AG09309 (cell line): ENCODE results near the gene SEC63.

Experiments
- DNase-seq: peaks from one replicate; pipeline ENCODE4 v3.0.0-alpha.2; 2010; ENCODE audit warnings: low read depth
- H3K4me3 ChIP-seq: 2 replicates; pipeline ENCODE4 v1.5.1; 2011; ENCODE audit warnings: mild to moderate bottlenecking, low read depth, low read length, moderate library complexity; ENCODE audit not compliant: control insufficient read depth
- CTCF ChIP-seq: IDR thresholded peaks from 2 replicates; pipeline ENCODE4 v1.5.1; 2011; ENCODE audit warnings: mild to moderate bottlenecking, low read depth, low read length, inconsistent platforms; ENCODE audit not compliant: insufficient read depth, control insufficient read depth; ENCODE audit errors: missing control alignments

Gene SEC63

GRCh38 chr6:107841275-107841670, 116.7 kb downstream of the SEC63 start:
- H3K4me3 ChIP-seq: no peak overlapping the region
- no peak for TF ChIP-seq CTCF
- DNase-seq: no peak

GRCh38 chr6:107840636-107841274, 117.3 kb downstream of the SEC63 start:
- TF ChIP-seq CTCF: no peak
- H3K4me3 ChIP-seq: no peak overlapping the region
- no peak for DNase-seq

DNA sequence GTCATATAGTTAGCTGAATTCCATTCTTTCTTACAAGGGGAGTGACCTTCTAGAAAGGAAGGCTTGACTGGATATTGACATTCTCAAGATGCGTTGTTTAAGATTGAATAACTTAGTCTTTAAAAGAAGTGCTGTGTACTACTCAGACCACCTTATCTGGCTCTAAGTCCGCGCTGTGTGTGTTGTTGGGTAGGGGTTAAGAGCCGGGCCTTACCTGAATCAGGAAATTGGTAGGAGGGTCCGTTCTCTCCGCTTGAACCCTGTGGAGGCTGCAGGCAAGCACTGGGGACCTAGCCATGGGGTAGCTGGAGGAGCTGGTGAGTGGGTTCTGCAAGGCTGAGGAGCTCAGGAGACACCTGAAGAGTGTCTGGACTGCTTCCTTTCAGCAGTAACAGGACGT, 124.9 kb downstream of the SEC63 start:
- no peak for DNase-seq
- no peak overlapping the region for H3K4me3 ChIP-seq
- TF ChIP-seq CTCF: no peak

DNA sequence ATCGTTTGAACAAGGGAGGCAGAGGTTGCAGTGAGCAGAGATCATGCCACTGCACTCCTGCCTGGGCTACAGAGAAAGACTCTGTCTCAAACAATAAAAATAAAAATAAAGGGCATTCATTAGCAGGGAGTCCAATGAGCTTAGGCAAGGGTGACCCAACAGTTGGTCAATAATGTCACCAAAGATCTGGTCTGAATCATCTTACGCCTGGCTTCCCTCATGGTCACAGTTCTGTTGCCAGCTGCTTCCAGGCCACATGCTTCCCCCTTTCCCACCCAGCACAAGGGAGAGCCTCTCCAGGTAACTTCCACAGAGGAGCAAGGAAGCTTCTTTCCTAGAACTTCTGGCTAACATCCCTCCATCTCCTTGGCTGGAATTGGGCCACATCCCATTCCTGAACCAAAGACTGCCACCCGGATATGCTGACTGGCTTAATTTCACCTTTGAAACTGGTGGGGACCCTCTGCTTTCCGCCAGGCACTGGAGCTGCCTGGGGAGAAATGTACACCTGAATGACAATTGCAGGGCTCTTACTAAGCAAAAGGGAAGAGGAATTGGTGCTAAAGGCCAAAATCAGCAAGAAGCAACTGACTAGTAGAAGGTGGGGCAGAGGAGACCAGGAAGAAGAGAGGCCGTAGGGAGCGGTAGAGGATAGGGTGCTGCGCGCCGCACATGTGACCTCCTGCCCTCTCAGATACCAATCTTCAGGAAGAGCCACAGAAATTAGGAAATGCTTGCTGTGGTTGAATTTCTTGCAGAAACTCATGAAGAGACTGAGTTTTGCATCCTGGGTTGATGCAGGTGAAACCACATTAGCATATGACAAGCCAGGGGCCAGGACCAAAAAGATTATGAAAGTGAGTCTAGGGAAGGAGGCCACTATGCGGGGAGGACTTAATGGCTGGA, 125.6 kb downstream of the SEC63 start:
- TF ChIP-seq CTCF: no peak
- H3K4me3 ChIP-seq: no peak overlapping the region
- no peak for DNase-seq

DNA sequence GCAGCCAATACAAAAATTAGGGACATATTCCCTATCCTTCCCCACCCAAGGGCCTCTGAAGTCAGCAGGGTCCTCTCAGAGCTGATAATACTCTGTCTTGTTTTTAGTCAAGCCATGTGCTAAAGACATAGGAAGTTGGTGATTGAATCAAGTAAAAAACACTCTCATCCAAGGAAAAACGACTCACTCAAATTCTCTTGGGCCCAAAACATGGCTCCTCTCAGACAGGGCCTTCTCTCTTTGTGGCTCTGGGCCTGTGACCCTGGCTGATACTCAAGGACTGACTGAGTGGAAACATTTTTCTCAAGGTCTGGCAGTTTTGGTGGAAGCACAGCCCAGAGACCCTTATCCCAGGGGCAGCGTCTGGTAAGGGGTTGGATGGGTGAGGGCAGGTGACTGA, 127.9 kb downstream of the SEC63 start:
- no peak for DNase-seq
- no peak for TF ChIP-seq CTCF
- H3K4me3 ChIP-seq: no peak overlapping the region

- no peak for DNase-seq
- TF ChIP-seq CTCF: no peak
- no peak overlapping the region for H3K4me3 ChIP-seq
These were observed 130.5 kb downstream of the SEC63 start for GRCh38 chr6:107827541-107827940.
